Activated naive CD8-positive, alpha-beta T cell (primary cell): ENCODE measurements around the gene USP19.

ENCODE experiments used
- H3K27ac Mint-ChIP-seq: one replicate; pipeline ENCODE4 v1.8.0; 2021; ENCODE audit warnings: mixed read lengths
- H3K27me3 Mint-ChIP-seq: one replicate; pipeline ENCODE4 v1.8.0; 2021; ENCODE audit warnings: mixed read lengths
- H3K36me3 Mint-ChIP-seq: one replicate; pipeline ENCODE4 v1.8.0; 2021; ENCODE audit warnings: mixed read lengths
- H3K4me1 Mint-ChIP-seq: one replicate; pipeline ENCODE4 v1.8.0; 2021; ENCODE audit warnings: low read depth, mixed read lengths
- H3K4me3 Mint-ChIP-seq: one replicate; pipeline ENCODE4 v1.8.0; 2021; ENCODE audit warnings: mild to moderate bottlenecking, mixed read lengths
- H3K9me3 Mint-ChIP-seq: one replicate; pipeline ENCODE4 v1.8.0; 2021; ENCODE audit warnings: low read depth, mixed read lengths

Gene USP19

DNA sequence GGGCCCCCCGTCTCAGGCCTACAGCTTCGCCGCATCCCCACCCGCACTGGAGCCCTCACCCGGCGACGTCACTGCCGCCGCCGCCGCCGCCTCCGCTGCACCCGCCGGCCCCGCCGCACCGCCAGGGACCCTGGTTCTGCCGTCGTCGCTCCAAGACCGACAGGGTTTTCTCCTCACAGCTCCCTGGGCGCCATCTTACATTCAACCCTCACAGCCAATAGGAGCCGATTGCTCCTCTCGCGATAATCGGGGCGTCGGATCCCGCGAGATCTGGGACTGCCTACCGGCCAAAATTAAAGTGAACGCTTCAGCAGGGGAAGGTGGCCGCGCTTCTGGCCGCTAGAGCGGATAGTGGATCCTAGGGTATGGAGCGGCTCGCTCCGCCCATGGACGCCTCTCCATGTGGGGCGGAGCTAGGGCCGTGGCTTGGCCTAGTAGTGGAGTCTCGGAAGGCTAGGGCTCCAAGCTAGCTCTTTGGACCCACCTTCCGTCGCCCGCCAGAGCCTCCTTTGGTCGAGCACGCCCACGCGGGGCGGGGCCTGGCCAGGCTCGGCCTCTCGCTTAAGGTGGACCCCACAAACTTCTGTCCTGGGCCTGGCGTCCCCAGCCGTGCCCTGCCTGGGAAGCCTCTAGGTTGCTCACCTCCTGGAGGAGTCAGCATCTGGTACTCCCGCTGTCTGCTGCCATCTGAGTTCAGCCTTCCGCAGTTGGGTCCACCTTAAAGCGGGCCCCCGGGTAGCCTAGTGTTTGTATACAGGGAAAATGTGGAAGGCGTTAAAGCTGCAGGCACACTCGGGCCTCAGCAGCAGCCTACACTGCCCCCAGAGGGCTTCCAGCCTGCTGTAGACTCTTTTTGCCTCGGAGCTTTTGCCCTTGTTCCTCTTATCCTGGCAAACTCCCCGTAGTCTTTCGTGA lies 26.5 kb downstream of the USP19 start, which contains the start of gene QRICH1:
TSS of gene QRICH1 (minus strand) at position 219 of the 915 bp plus-strand sequence. CDS start 17,054 bp downstream, outside the sequence.
- peaks cover 34% of the 10 kb centered on the region for H3K4me1 Mint-ChIP-seq
- H3K27ac Mint-ChIP-seq: peak within 1 kb of the TSS; percentile 97
- no peaks in the 10 kb centered on the region for H3K27me3 Mint-ChIP-seq
- H3K4me3 Mint-ChIP-seq: peak within 1 kb of the TSS; percentile 93
- H3K9me3 Mint-ChIP-seq: no peaks in the 10 kb centered on the region
- H3K36me3 Mint-ChIP-seq: no peaks in the 10 kb centered on the region

DNA sequence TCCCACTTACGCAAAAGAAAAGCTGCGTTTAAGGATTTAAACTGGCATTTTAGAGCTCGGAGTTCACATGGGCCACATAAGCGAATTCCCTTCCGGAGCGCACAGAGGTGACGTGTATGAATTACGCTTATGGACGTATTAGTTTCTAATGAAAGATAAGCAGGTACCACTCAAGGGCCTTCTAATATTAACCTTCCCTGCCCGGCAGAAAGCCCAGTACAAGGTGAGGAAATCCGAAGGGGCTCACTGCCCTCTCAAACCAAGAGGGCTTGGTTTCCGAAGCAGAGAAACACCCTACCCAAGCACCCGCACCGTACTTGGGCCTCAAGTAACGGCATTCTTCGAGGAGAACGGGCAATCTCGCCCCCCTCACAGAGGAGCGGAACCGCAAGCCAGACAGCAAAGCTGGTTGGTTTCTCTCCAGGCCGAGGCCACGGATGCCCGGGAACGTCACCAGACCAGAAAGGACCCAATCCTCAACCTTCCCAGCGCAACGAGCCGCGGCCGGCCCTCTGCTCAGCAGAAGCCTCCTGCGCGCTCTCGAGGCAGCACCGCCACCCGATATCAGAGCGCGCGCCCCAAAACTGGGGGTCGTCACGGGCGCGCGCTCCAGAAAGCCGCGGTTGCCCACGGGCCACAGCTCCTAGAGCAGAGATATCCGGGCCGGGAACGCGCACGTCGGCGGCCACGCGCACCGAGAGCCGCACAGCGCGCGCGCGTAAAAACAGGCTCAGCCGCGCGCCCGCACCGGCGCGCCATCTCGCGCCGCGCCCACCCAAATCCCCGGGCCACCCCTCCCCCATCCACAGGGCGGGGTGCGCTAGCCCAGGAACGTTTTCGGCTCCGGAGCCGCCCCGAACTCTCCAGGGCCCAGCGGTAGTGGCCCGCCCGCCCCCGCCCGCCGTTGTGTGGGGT lies 27.4 kb downstream of the USP19 start:
- H3K27me3 Mint-ChIP-seq: no peaks in the 10 kb centered on the region
- peaks cover 36% of the 10 kb centered on the region for H3K4me1 Mint-ChIP-seq
- H3K4me3 Mint-ChIP-seq: peak overlapping the region; percentile 93
- peak overlapping the region; percentile 94 for H3K27ac Mint-ChIP-seq
- H3K36me3 Mint-ChIP-seq: no peaks in the 10 kb centered on the region
- H3K9me3 Mint-ChIP-seq: no peaks in the 10 kb centered on the region

GRCh38 chr3:49081429-49081828 lies 39.2 kb downstream of the USP19 start:
- Mint-ChIP-seq H3K36me3 (no peaks in the 10 kb centered on the region), H3K27me3 (no peaks in the 10 kb centered on the region), H3K4me1 (peaks cover 30% of the 10 kb centered on the region), H3K4me3 (no peak overlapping the region), H3K27ac (no peak overlapping the region), H3K9me3 (no peaks in the 10 kb centered on the region)

- Mint-ChIP-seq H3K9me3 (no peaks in the 10 kb centered on the region), H3K27me3 (no peaks in the 10 kb centered on the region), H3K4me1 (peaks cover 24% of the 10 kb centered on the region), H3K36me3 (no peaks in the 10 kb centered on the region), H3K4me3 (no peak overlapping the region), H3K27ac (no peak overlapping the region)
Observed at GRCh38 chr3:49079270-49079669, 41.4 kb downstream of the USP19 start.

DNA sequence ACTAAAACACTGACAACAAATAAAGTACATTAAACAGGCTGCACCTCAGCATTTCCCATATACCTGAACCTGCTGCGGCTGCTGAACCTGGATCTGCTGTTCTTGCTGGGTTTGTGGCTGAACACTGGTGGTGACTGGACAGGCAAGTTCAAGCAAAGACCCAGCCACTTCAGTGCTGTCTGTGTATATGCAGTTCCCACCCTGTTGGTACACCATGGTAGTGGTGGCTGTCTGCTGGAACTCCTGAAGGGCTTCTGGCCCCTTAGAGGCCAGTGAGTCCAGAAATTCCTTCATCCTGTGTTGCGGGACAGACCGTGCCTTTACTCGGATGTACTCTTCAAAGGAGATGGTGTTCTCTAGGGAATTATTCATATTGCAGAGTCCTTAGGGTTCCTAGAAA lies 44.0 kb downstream of the USP19 start:
- Mint-ChIP-seq H3K9me3 (no peaks in the 10 kb centered on the region), H3K36me3 (peaks cover 2% of the 10 kb centered on the region), H3K4me1 (peaks cover 24% of the 10 kb centered on the region), H3K27me3 (no peaks in the 10 kb centered on the region), H3K4me3 (no peak overlapping the region), H3K27ac (no peak overlapping the region)

GRCh38 chr3:49076116-49076515 lies 44.5 kb downstream of the USP19 start:
- Mint-ChIP-seq H3K4me1 (peaks cover 20% of the 10 kb centered on the region), H3K27me3 (no peaks in the 10 kb centered on the region), H3K4me3 (no peak overlapping the region), H3K36me3 (peaks cover 2% of the 10 kb centered on the region), H3K27ac (no peak overlapping the region), H3K9me3 (no peaks in the 10 kb centered on the region)
